ENCODE data around the gene KAT2A. TPM values are rescaled to one million over a fixed set of nuclear protein-coding genes. Genes with fewer than 3 reads are reported as not detected.
A peak's percentile ranks its signal among the peaks of the same experiment; 100 is the strongest.

Gene KAT2A
- total RNA-seq, 1 experiment from 2014 or later, result 94.7 TPM

GRCh38 chr17:42067371-42068091 is 53.6 kb downstream of the KAT2A start:
- Mint-ChIP-seq H3K27me3 (ENCODE audit: unreplicated experiment) (peaks cover 67% of the 10 kb centered on the region), H3K27ac (ENCODE audit: unreplicated experiment) (no peak overlapping the region), H3K9me3 (ENCODE audit: low read depth, unreplicated experiment) (no peaks in the 10 kb centered on the region), H3K4me3 (ENCODE audit: low read depth, unreplicated experiment) (no peak overlapping the region), H3K4me1 (ENCODE audit: low read depth, unreplicated experiment) (no peaks in the 10 kb centered on the region), H3K36me3 (ENCODE audit: insufficient read depth, unreplicated experiment) (no peaks in the 10 kb centered on the region)
- CTCF ChIA-PET, result interaction anchor here (0.6 to 1.6 kb wide), 5 partner anchors 11 to 102 kb away, joined by 3 to 10 read pairs (median 3); partner anchors contain the start of gene ZNF385C
- BruUV-seq (replicated peaks), result no TSS peak
- intact Hi-C loops (cut with micrococcal nuclease; ENCODE audit: unreplicated experiment), result loop anchor here (1.0 to 5.0 kb wide), 2 partner anchors 34 to 50 kb away; no protein-coding TSS in a partner anchor
- TF ChIP-seq, protein P1, sequence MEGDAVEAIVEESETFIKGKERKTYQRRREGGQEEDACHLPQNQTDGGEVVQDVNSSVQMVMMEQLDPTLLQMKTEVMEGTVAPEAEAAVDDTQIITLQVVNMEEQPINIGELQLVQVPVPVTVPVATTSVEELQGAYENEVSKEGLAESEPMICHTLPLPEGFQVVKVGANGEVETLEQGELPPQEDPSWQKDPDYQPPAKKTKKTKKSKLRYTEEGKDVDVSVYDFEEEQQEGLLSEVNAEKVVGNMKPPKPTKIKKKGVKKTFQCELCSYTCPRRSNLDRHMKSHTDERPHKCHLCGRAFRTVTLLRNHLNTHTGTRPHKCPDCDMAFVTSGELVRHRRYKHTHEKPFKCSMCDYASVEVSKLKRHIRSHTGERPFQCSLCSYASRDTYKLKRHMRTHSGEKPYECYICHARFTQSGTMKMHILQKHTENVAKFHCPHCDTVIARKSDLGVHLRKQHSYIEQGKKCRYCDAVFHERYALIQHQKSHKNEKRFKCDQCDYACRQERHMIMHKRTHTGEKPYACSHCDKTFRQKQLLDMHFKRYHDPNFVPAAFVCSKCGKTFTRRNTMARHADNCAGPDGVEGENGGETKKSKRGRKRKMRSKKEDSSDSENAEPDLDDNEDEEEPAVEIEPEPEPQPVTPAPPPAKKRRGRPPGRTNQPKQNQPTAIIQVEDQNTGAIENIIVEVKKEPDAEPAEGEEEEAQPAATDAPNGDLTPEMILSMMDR (IDR thresholded peaks at IDR 0.05; ENCODE audit: unreplicated experiment), result peak; percentile 99
- peak; percentile 85 for DNase-seq

DNA sequence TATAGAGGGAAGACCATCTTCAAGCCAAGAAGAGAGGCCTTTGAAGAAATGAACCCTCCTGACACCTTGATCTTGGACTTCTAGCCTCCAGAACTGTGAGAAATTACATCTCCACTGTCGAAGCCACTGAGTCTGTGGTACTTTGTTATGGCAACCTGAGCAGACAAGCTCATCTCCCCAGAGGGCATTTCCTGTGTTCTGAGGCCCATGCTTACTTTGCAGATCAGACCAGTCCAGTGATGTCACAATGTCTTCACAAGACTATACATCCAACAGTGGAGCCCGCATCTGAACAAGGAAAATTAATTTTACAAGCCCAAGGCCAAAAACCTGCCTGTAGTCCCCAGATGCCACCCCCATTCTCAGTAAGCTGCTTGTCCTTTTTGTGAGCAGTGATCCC is 56.0 kb downstream of the KAT2A start:
- TF ChIP-seq, protein P1 (IDR thresholded peaks at IDR 0.05; ENCODE audit: unreplicated experiment), result no peak
- intact Hi-C loops (cut with micrococcal nuclease; ENCODE audit: unreplicated experiment), result loop anchor here (5.0 kb wide), 1 partner anchor 52 kb away; no protein-coding TSS in a partner anchor
- Mint-ChIP-seq H3K4me1 (ENCODE audit: low read depth, unreplicated experiment) (no peaks in the 10 kb centered on the region), H3K36me3 (ENCODE audit: insufficient read depth, unreplicated experiment) (no peaks in the 10 kb centered on the region), H3K9me3 (ENCODE audit: low read depth, unreplicated experiment) (no peaks in the 10 kb centered on the region), H3K4me3 (ENCODE audit: low read depth, unreplicated experiment) (no peak overlapping the region), H3K27me3 (ENCODE audit: unreplicated experiment) (peaks cover 62% of the 10 kb centered on the region), H3K27ac (ENCODE audit: unreplicated experiment) (no peak overlapping the region)
- no TSS peak for BruUV-seq (replicated peaks)
- no peak for DNase-seq
- CTCF ChIA-PET, result interaction anchor here (0.6 to 1.8 kb wide), 7 partner anchors 9 to 647 kb away, joined by 3 to 8 read pairs (median 6); partner anchors contain the start of gene DHX58

Other genes with a start within 250 kb of the KAT2A start
- 258 and 265 TPM in 2 replicates for gene ACLY, start 202.4 kb downstream of the KAT2A start, total RNA-seq (2022)
- 0.73 and 2.7 TPM in 2 replicates for gene ODAD4, start 190.8 kb downstream of the KAT2A start, total RNA-seq (2022)
- 144 and 156 TPM in 2 replicates for gene CNP, start 154.6 kb downstream of the KAT2A start, total RNA-seq (2022)
- gene DNAJC7, start 103.9 kb downstream of the KAT2A start, total RNA-seq (2022), result 184 and 193 TPM in 2 replicates
- gene NKIRAS2, start 101.3 kb downstream of the KAT2A start, total RNA-seq (2022), result 55.7 and 58.4 TPM in 2 replicates
- 4.2 and 4.5 TPM in 2 replicates for gene C17orf113, start 70.8 kb downstream of the KAT2A start, total RNA-seq (2022)
- gene ZNF385C, start 22.9 kb downstream of the KAT2A start, total RNA-seq (2022), result 4.0 and 6.3 TPM in 2 replicates
- 45.6 and 77.5 TPM in 2 replicates for gene DHX58, start 8.7 kb downstream of the KAT2A start, total RNA-seq (2022)
- gene HSPB9, start 1.4 kb upstream of the KAT2A start, total RNA-seq (2022), result 0.54 and 0.69 TPM in 2 replicates
- 284 and 315 TPM in 2 replicates for gene RAB5C, start 33.6 kb upstream of the KAT2A start, total RNA-seq (2022)
- not detected in 2 replicates for gene KCNH4, start 59.8 kb upstream of the KAT2A start, total RNA-seq (2022)
- gene HCRT, start 64.1 kb upstream of the KAT2A start, total RNA-seq (2022), result not detected in 2 replicates
- 37.4 and 42.7 TPM in 2 replicates for gene GHDC, start 73.1 kb upstream of the KAT2A start, total RNA-seq (2022)
- gene STAT5B, start 155.0 kb upstream of the KAT2A start, total RNA-seq (2022), result 45.4 and 45.8 TPM in 2 replicates
- gene STAT5A, start 167.1 kb upstream of the KAT2A start, total RNA-seq (2022), result 3.1 and 3.9 TPM in 2 replicates